GM12865 (cell line): ENCODE measurements around the gene AGGF1.
A peak's percentile ranks its signal among the peaks of the same experiment; 100 is the strongest.

ENCODE experiments used
- DNase-seq: peaks from one replicate; pipeline ENCODE4 v3.0.0; 2010; ENCODE audit warnings: low read depth
- H3K4me3 ChIP-seq: 2 replicates; pipeline ENCODE4 v1.5.1; 2011; ENCODE audit warnings: mild to moderate bottlenecking, low read depth, low read length, control low read depth
- CTCF ChIP-seq: IDR thresholded peaks from 2 replicates; pipeline ENCODE4 v1.5.1; 2011; ENCODE audit warnings: low read length, control low read depth, low read depth, inconsistent platforms; ENCODE audit not compliant: insufficient read depth; ENCODE audit errors: missing control alignments

AGGF1 gene

GRCh38 chr5:77012601-77013000, 17.6 kb upstream of the AGGF1 start:
- DNase-seq = no peak
- no peak overlapping the region for H3K4me3 ChIP-seq
- TF ChIP-seq CTCF = no peak

- H3K4me3 ChIP-seq = no peak overlapping the region
- peak; percentile 30 for TF ChIP-seq CTCF
- DNase-seq = peak; percentile 62
Observed at GRCh38 chr5:77015938-77016569, 14.2 kb upstream of the AGGF1 start.

- DNase-seq = no peak
- TF ChIP-seq CTCF = no peak
- H3K4me3 ChIP-seq = no peak overlapping the region
Observed at GRCh38 chr5:77016962-77017361, 13.2 kb upstream of the AGGF1 start.

GRCh38 chr5:77017668-77018067, 12.5 kb upstream of the AGGF1 start:
- TF ChIP-seq CTCF = no peak
- no peak overlapping the region for H3K4me3 ChIP-seq
- no peak for DNase-seq

- no peak overlapping the region for H3K4me3 ChIP-seq
Observed at GRCh38 chr5:77022511-77023417, 7.4 kb upstream of the AGGF1 start.

GRCh38 chr5:77024490-77024889, 5.7 kb upstream of the AGGF1 start:
- no peak overlapping the region for H3K4me3 ChIP-seq
- DNase-seq = no peak
- TF ChIP-seq CTCF = no peak

More at GRCh38 chr5:77022511-77023417, 7.4 kb upstream of the AGGF1 start:
- TF ChIP-seq CTCF = no peak
- DNase-seq = no peak
